Ascending aorta (tissue), 2 donors: ENCODE data around the gene NELFCD. TPM values are rescaled to one million over a fixed set of nuclear protein-coding genes. Genes with fewer than 3 reads are reported as not detected.

Experiments used
- DNase-seq, 2 donors: peaks; one replicate each; pipeline ENCODE4 v3.0.0-alpha.2; 2019; ENCODE audit warnings: low spot score in 2 of 2
- H3K27ac ChIP-seq, 2 donors: fragments of 200-600 bp; sonication (generic); one replicate each; pipeline ENCODE4 v1.5.1; 2016 to 2017; ENCODE audit warnings: mild to moderate bottlenecking in 1 of 2
- H3K27me3 ChIP-seq: fragments of 200-600 bp; sonication (generic); one replicate; pipeline ENCODE4 v1.5.1; 2017
- H3K36me3 ChIP-seq, 2 donors: fragments of 200-600 bp; sonication (generic); one replicate each; pipeline ENCODE4 v1.5.1; 2016
- H3K4me1 ChIP-seq, 2 donors: fragments of 200-600 bp; sonication (generic); one replicate each; pipeline ENCODE4 v1.5.1; 2016 to 2017; ENCODE audit warnings: mild to moderate bottlenecking in 1 of 2
- H3K4me3 ChIP-seq, 2 donors: fragments of 200-600 bp; sonication (generic); one replicate each; pipeline ENCODE4 v1.5.1; 2016 to 2017; ENCODE audit warnings: mild to moderate bottlenecking in 1 of 2
- H3K9me3 ChIP-seq, 2 donors: fragments of 200-600 bp; sonication (generic); one replicate each; pipeline ENCODE4 v1.5.1; 2016
- intact Hi-C: fragments of 100-400 bp; cut with DNase I; formaldehyde crosslinking; loops from one replicate; pipeline ENCODE4 v1.15.1; 2023
- total RNA-seq: library from RNA; depleted of rRNA; stranded (reverse); fragments of >200 nt; gene quantifications from one replicate; pipeline ENCODE4 v1.1.0, GENCODE V29; 2016
- TF ChIP-seq, protein P1 (sequence below), 3 experiments: fragments of 200-600 bp in 2 of 3; fragments of 450-650 bp in 1 of 3; sonication (generic) in 2 of 3; IDR thresholded peaks; one replicate each; pipeline ENCODE4 v1.5.1; 2016 to 2019; ENCODE audit warnings: antibody characterized with exemption in 3 of 3, mild to moderate bottlenecking in 1 of 3, moderate library complexity in 1 of 3

The NELFCD gene
- total RNA-seq, 1 donor from 2014 or later = 20.8 TPM

DNA sequence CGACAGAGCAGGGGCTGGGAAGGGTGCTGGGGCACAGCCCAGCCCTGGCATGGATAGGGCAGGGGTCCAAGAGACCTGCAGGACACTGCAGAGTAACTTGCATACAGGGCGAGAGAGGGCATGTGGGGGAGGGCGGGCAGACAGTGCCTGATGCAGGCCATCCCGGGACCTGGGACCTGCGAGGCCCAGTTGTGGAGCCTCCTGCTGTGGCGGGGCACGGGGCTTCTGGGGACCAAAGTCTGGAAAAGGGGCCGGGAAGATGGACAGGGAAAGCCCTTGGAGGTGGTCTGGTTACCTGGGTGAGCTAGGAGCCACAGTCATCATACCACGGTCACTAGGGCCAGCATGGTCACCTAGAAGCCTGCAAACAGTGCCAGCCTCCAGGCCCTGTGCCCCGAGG is 37.8 kb downstream of the NELFCD start:
- no peaks in the 10 kb centered on the region for H3K27me3 ChIP-seq
- H3K9me3 ChIP-seq = no peaks in the 10 kb centered on the region
- H3K4me3 ChIP-seq = no peak overlapping the region
- peaks cover 4 to 17% of the 10 kb centered on the region in 2 donors for H3K36me3 ChIP-seq
- TF ChIP-seq, protein P1, sequence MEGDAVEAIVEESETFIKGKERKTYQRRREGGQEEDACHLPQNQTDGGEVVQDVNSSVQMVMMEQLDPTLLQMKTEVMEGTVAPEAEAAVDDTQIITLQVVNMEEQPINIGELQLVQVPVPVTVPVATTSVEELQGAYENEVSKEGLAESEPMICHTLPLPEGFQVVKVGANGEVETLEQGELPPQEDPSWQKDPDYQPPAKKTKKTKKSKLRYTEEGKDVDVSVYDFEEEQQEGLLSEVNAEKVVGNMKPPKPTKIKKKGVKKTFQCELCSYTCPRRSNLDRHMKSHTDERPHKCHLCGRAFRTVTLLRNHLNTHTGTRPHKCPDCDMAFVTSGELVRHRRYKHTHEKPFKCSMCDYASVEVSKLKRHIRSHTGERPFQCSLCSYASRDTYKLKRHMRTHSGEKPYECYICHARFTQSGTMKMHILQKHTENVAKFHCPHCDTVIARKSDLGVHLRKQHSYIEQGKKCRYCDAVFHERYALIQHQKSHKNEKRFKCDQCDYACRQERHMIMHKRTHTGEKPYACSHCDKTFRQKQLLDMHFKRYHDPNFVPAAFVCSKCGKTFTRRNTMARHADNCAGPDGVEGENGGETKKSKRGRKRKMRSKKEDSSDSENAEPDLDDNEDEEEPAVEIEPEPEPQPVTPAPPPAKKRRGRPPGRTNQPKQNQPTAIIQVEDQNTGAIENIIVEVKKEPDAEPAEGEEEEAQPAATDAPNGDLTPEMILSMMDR (IDR thresholded peaks at IDR 0.05) = no peak
- H3K4me1 ChIP-seq = no peaks in the 10 kb centered on the region
- no peak for DNase-seq
- intact Hi-C loops = no loop called here
- no peak overlapping the region for H3K27ac ChIP-seq

DNA sequence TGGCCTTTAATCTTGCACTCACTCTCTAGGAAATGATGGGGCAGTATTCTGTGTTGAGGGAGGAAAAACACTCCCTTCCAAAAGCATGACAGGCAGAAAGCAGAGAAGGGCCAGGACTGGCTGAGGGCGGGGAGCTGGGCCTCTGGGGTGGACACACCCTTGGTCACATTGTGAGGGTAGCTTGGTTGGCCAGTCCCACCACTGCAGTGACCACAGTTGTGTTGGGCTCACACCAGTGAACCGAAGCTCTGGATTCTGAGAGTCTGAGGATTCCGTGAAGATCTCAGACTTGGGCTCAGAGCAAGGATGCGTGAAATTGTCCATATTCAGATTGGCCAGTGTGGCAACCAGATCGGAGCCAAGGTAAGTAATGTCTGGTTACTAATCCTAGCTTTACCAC is 38.2 kb downstream of the NELFCD start, which contains the start of gene TUBB1:
Gene TUBB1 (plus strand): TSS at position 213 of the 400 bp plus-strand sequence. CDS start 94 bp downstream, at position 307.
- Histone ChIP-seq H3K27me3 (no peaks in the 10 kb centered on the region), H3K9me3 (no peaks in the 10 kb centered on the region), H3K27ac (no peak within 1 kb of the TSS), H3K4me1 (no peaks in the 10 kb centered on the region), H3K4me3 (no peak within 1 kb of the TSS), H3K36me3 (peaks cover 6 to 21% of the 10 kb centered on the region in 2 donors)
- intact Hi-C loops = no loop called here
- TF ChIP-seq, protein P1 (IDR thresholded peaks at IDR 0.05) = no peak
- DNase-seq = no peak

DNA sequence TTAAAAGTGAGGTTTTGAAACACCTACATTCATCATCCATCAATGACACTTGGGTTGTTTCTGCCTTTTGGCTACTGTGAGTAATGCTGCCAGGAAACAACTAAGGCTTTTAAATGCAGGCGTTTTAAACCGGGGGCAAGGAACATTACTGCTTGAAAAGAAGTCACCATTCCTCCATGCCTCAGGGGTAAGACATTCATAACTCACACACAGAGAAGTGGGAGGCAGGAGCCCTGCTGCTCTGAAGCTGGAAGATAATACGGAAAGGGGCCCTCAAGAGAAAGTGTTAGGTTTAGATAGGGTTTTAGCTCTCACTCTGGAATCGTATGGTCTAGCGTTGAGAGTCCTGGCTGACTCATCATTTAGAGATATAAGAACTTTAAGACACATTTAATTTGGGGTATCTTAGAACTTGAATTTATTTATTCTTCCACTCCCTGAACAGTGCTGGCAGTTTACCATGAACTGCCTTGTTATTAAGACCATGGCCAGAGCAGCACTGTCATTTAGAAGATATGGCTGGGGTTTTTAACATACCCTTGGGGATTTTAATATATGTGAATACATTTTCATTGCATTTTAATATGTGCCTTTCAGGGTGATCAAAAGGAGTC is 40.0 kb downstream of the NELFCD start:
- no peak for DNase-seq
- H3K4me3 ChIP-seq = no peak overlapping the region
- TF ChIP-seq, protein P1 (IDR thresholded peaks at IDR 0.05) = no peak
- peaks cover 13 to 39% of the 10 kb centered on the region in 2 donors for H3K36me3 ChIP-seq
- H3K4me1 ChIP-seq = no peaks in the 10 kb centered on the region
- H3K9me3 ChIP-seq = no peaks in the 10 kb centered on the region
- no peaks in the 10 kb centered on the region for H3K27me3 ChIP-seq
- intact Hi-C loops = no loop called here
- no peak overlapping the region for H3K27ac ChIP-seq

DNA sequence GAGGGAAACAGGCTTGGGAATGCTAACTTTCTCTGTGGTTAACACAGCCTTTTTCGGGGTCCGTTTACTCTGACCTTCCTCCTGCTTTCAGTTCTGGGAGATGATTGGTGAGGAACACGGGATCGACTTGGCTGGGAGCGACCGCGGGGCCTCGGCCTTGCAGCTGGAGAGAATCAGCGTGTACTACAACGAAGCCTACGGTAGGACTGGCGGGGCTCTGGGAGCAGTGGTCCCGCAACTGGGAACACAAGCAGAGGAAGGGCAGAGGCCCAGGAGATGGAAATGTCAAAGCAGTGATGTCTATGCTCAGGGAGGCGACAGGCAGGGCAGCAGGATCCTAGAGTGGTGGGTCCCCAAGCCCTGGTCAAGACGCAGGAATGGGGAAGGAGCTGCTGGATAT is 41.7 kb downstream of the NELFCD start:
- H3K27ac ChIP-seq = no peak overlapping the region
- H3K36me3 ChIP-seq = peaks cover 13 to 42% of the 10 kb centered on the region in 2 donors
- TF ChIP-seq, protein P1 (IDR thresholded peaks at IDR 0.05) = no peak
- DNase-seq = no peak
- H3K4me1 ChIP-seq = no peaks in the 10 kb centered on the region
- H3K27me3 ChIP-seq = no peaks in the 10 kb centered on the region
- no peak overlapping the region for H3K4me3 ChIP-seq
- intact Hi-C loops = no loop called here
- H3K9me3 ChIP-seq = no peaks in the 10 kb centered on the region

DNA sequence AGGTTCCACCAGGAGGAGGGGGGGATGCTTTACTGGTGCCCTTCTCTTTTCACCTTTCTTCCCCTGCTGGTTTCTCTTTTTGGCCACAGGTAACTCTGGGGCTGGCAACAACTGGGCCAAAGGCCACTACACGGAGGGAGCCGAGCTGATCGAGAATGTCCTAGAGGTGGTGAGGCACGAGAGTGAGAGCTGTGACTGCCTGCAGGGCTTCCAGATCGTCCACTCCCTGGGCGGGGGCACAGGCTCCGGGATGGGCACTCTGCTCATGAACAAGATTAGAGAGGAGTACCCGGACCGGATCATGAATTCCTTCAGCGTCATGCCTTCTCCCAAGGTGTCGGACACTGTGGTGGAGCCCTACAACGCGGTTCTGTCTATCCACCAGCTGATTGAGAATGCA is 42.6 kb downstream of the NELFCD start:
- H3K27me3 ChIP-seq = no peaks in the 10 kb centered on the region
- intact Hi-C loops = no loop called here
- TF ChIP-seq, protein P1 (IDR thresholded peaks at IDR 0.05) = no peak
- peaks cover 13 to 50% of the 10 kb centered on the region in 2 donors for H3K36me3 ChIP-seq
- DNase-seq = no peak
- H3K4me1 ChIP-seq = peaks cover 0 to 4% of the 10 kb centered on the region in 2 donors
- no peak overlapping the region for H3K27ac ChIP-seq
- no peak overlapping the region for H3K4me3 ChIP-seq
- H3K9me3 ChIP-seq = no peaks in the 10 kb centered on the region
